Hepatocyte (in vitro differentiated cells): ENCODE measurements around the gene BMP4.

Experiments
- CTCF ChIP-seq: fragments of 200-600 bp; sonication (generic); IDR thresholded peaks from 2 replicates; pipeline ENCODE4 v1.5.1; 2016; ENCODE audit warnings: antibody characterized with exemption, mild to moderate bottlenecking; ENCODE audit not compliant: poor library complexity
- EZH2 ChIP-seq: fragments of 200-600 bp; sonication (generic); IDR thresholded peaks from 2 replicates; pipeline ENCODE4 v1.6.1; 2016; ENCODE audit warnings: antibody characterized with exemption, mild to moderate bottlenecking, borderline replicate concordance
- EZH2phosphoT487 ChIP-seq: fragments of 200-600 bp; sonication (generic); IDR thresholded peaks from one replicate; pipeline ENCODE4 v1.6.1; 2018; ENCODE audit warnings: antibody characterized with exemption, mild to moderate bottlenecking, low read depth, moderate library complexity; ENCODE audit not compliant: unreplicated experiment, severe bottlenecking

- TF ChIP-seq CTCF: no peak
- no peak for TF ChIP-seq EZH2
- no peak for TF ChIP-seq EZH2phosphoT487
Observed at GRCh38 chr14:53921027-53921426, 35.6 kb downstream of the BMP4 start.
